Sigmoid colon (tissue), 7 donors: Measurements from ENCODE around the gene CCDC187. TPM values are rescaled to one million over a fixed set of nuclear protein-coding genes. Genes with fewer than 3 reads are reported as not detected.

Experiments used
- DNase-seq: peaks from one replicate; pipeline ENCODE4 v3.0.0-alpha.2; 2019
- H3K27ac ChIP-seq, 4 donors: fragments of 200-600 bp; sonication (generic); one replicate each; pipeline ENCODE4 v1.5.1; 2016 to 2019; ENCODE audit warnings: mild to moderate bottlenecking in 1 of 4
- H3K27me3 ChIP-seq, 3 donors: fragments of 200-600 bp; sonication (generic); one replicate each; pipeline ENCODE4 v1.5.1; 2019; ENCODE audit warnings: mild to moderate bottlenecking in 1 of 3
- H3K36me3 ChIP-seq, 4 donors: fragments of 200-600 bp; sonication (generic); one replicate each; pipeline ENCODE4 v1.5.1; 2016 to 2019
- H3K4me1 ChIP-seq, 4 donors: fragments of 200-600 bp; sonication (generic); one replicate each; pipeline ENCODE4 v1.5.1; 2017 to 2019
- H3K4me3 ChIP-seq, 4 donors: fragments of 200-600 bp; sonication (generic); one replicate each; pipeline ENCODE4 v1.5.1; 2017 to 2019; ENCODE audit warnings: mild to moderate bottlenecking in 2 of 4, moderate library complexity in 1 of 4
- H3K9me3 ChIP-seq, 4 donors: fragments of 200-600 bp in 3 of 4; sonication (generic) in 3 of 4; one replicate each; pipeline versions ENCODE4 v1.5.1 to v1.6.1; 2013 to 2019
- CTCF ChIP-seq, 4 experiments: fragments of 450-650 bp in 3 of 4; fragments of 200-600 bp in 1 of 4; IDR thresholded peaks; one replicate each; pipeline ENCODE4 v1.5.1; 2016 to 2019; ENCODE audit warnings: antibody characterized with exemption in 4 of 4, mild to moderate bottlenecking in 3 of 4, moderate library complexity in 2 of 4
- EP300 ChIP-seq, 4 donors: sonication (generic); formaldehyde crosslinking; IDR thresholded peaks; one replicate each; pipeline ENCODE4 v1.6.1; 2017; ENCODE audit warnings: antibody characterized with exemption in 4 of 4
- POLR2A ChIP-seq, 2 donors: fragments of 450-650 bp; IDR thresholded peaks; one replicate each; pipeline ENCODE4 v1.6.1; 2016; ENCODE audit warnings: antibody characterized with exemption in 2 of 2, mild to moderate bottlenecking in 2 of 2, moderate library complexity in 2 of 2
- POLR2AphosphoS5 ChIP-seq, 4 donors: sonication (generic); formaldehyde crosslinking; IDR thresholded peaks; one replicate each; pipeline ENCODE4 v1.6.1; 2017; ENCODE audit warnings: antibody characterized with exemption in 4 of 4
- WGBS, 2 donors: extraction: QIAGEN DNeasy Blood & Tissue Kit; methylation state at CpG; one replicate each; pipeline ENCODE4 v1.1.7; 2013; 5-methylcytosine and 5-hydroxymethylcytosine counted together
- intact Hi-C: fragments of 100-400 bp; cut with DNase I; formaldehyde crosslinking; loops from one replicate; pipeline ENCODE4 v1.15.1; 2023
- polyA plus RNA-seq, 3 donors: library from polyadenylated mRNA; stranded (reverse); fragments of 200-250 nt; gene quantifications; one replicate each; pipeline ENCODE4 v1.2.3, GENCODE V29; 2013
- total RNA-seq, 4 donors: library from RNA; depleted of rRNA; stranded (reverse); fragments of >200 nt; gene quantifications; one replicate each; pipeline ENCODE4 v1.1.0, GENCODE V29; 2016
- donor health status: healthy with polysubstance abuse.
- donor health status: Bipolar disorder and iron deficiency.
- donor health status: healthy.

CCDC187 gene
- total and polyA plus RNA-seq, 7 donors = 0.32 TPM; not detected in 6

GRCh38 chr9:136303066-136303824 is 649 bp downstream of the CCDC187 start:
- no peak for DNase-seq
- WGBS, 2 donors = 56 to 83% methylated on average over 34 of the region's 34 CpGs
- Histone ChIP-seq H3K36me3 (no peaks in the 10 kb centered on the region), H3K27ac (no peak overlapping the region), H3K27me3 (peaks cover 0 to 47% (median 6%) of the 10 kb centered on the region in 3 donors), H3K4me3 (no peak overlapping the region), H3K4me1 (no peaks in the 10 kb centered on the region), H3K9me3 (no peaks in the 10 kb centered on the region)
- intact Hi-C loops = no loop called here
- TF ChIP-seq POLR2A (IDR thresholded peaks at IDR 0.05) (no peak), POLR2AphosphoS5 (IDR thresholded peaks at IDR 0.05) (no peak), EP300 (IDR thresholded peaks at IDR 0.05) (no peak), CTCF (IDR thresholded peaks at IDR 0.05) (no peak)

GRCh38 chr9:136302527-136302926 is 1.4 kb downstream of the CCDC187 start:
- intact Hi-C loops = no loop called here
- Histone ChIP-seq H3K27me3 (peaks cover 0 to 49% (median 6%) of the 10 kb centered on the region in 3 donors), H3K4me1 (no peaks in the 10 kb centered on the region), H3K36me3 (no peaks in the 10 kb centered on the region), H3K27ac (no peak overlapping the region), H3K4me3 (no peak overlapping the region), H3K9me3 (no peaks in the 10 kb centered on the region)
- no peak for DNase-seq
- 89 to 92% methylated on average over 12 of the region's 12 CpGs for WGBS, 2 donors
- TF ChIP-seq CTCF (IDR thresholded peaks at IDR 0.05) = no peak

DNA sequence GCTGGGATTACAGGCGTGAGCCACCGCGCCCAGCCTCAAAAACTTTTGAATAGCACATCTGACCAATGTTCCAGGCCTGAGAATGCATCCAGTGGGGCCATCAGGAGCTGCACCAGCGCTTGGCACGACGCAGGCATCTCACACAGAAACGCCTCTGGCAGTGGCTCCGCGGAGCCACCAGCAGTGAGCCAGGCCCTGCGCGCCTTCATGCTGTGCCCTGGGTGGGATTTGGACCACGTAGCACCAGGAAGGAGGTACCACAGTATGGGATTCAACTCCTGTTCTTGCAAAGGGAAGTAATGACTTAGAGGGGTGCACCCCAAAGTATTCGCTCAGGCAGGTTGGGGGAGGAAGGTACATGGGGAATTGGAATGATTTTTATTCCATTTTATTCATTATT is 3.0 kb downstream of the CCDC187 start:
- TF ChIP-seq EP300 (IDR thresholded peaks at IDR 0.05) (no peak), POLR2AphosphoS5 (IDR thresholded peaks at IDR 0.05) (no peak), CTCF (IDR thresholded peaks at IDR 0.05) (no peak), POLR2A (IDR thresholded peaks at IDR 0.05) (no peak)
- no peaks in the 10 kb centered on the region for H3K4me1 ChIP-seq
- H3K27me3 ChIP-seq = peaks cover 3 to 53% (median 18%) of the 10 kb centered on the region in 3 donors
- intact Hi-C loops = no loop called here
- no peak for DNase-seq
- WGBS, 2 donors = 91 to 93% methylated on average over 13 of the region's 13 CpGs
- H3K36me3 ChIP-seq = no peaks in the 10 kb centered on the region
- H3K4me3 ChIP-seq = no peak overlapping the region
- no peak overlapping the region for H3K27ac ChIP-seq
- H3K9me3 ChIP-seq = no peaks in the 10 kb centered on the region

DNA sequence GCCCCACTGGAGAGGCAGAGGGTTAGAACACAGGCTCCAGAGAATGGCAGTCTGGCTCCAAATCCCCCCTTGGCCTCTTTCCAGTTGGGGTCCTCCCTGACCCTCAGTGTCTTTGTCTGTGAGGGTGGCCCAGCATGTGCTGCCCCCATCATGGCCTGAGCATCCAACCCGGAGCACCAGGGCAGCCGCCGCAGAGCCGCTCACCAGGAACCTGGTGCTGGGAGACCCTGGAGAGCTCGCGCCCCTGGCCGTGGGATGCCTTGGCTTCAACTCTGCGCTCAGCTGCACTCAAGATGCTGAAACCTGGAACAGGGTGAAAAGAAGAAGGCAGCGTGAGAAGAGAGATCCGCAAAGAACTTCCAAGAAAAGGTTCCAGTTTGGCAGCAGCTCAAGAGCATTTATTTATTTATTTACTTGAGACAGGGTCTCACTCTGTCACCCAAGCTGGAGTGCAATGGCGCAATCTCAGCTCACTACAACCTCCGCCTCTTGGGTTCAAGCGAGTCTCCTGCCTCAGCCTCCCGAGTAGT is 3.8 kb downstream of the CCDC187 start:
- Histone ChIP-seq H3K36me3 (no peaks in the 10 kb centered on the region), H3K9me3 (no peaks in the 10 kb centered on the region), H3K4me3 (no peak overlapping the region), H3K27ac (no peak overlapping the region), H3K4me1 (no peaks in the 10 kb centered on the region), H3K27me3 (peaks cover 4 to 52% (median 20%) of the 10 kb centered on the region in 3 donors)
- TF ChIP-seq EP300 (IDR thresholded peaks at IDR 0.05) (no peak), POLR2A (IDR thresholded peaks at IDR 0.05) (no peak), CTCF (IDR thresholded peaks at IDR 0.05) (no peak), POLR2AphosphoS5 (IDR thresholded peaks at IDR 0.05) (no peak)
- DNase-seq = no peak
- intact Hi-C loops = no loop called here
- WGBS, 2 donors = 91 to 92% methylated on average over 14 of the region's 14 CpGs
